Tibial nerve (tissue), 4 donors: ENCODE data around the gene SIT1.

Source experiments
- CTCF ChIP-seq, 5 experiments: fragments of 200-600 bp in 3 of 5; fragments of 450-650 bp in 2 of 5; sonication (generic) in 3 of 5; IDR thresholded peaks; one replicate each; pipeline ENCODE4 v1.5.1; 2016 to 2019; ENCODE audit warnings: antibody characterized with exemption in 5 of 5, mild to moderate bottlenecking in 3 of 5, moderate library complexity in 2 of 5
- EP300 ChIP-seq, 2 donors: sonication (generic); formaldehyde crosslinking; IDR thresholded peaks; one replicate each; pipeline ENCODE4 v1.6.1; 2017; ENCODE audit warnings: antibody characterized with exemption in 2 of 2, mild to moderate bottlenecking in 1 of 2
- POLR2A ChIP-seq, 2 donors: fragments of 450-650 bp; IDR thresholded peaks; one replicate each; pipeline ENCODE4 v1.6.1; 2017; ENCODE audit warnings: antibody characterized with exemption in 2 of 2, mild to moderate bottlenecking in 2 of 2, moderate library complexity in 2 of 2

DNA sequence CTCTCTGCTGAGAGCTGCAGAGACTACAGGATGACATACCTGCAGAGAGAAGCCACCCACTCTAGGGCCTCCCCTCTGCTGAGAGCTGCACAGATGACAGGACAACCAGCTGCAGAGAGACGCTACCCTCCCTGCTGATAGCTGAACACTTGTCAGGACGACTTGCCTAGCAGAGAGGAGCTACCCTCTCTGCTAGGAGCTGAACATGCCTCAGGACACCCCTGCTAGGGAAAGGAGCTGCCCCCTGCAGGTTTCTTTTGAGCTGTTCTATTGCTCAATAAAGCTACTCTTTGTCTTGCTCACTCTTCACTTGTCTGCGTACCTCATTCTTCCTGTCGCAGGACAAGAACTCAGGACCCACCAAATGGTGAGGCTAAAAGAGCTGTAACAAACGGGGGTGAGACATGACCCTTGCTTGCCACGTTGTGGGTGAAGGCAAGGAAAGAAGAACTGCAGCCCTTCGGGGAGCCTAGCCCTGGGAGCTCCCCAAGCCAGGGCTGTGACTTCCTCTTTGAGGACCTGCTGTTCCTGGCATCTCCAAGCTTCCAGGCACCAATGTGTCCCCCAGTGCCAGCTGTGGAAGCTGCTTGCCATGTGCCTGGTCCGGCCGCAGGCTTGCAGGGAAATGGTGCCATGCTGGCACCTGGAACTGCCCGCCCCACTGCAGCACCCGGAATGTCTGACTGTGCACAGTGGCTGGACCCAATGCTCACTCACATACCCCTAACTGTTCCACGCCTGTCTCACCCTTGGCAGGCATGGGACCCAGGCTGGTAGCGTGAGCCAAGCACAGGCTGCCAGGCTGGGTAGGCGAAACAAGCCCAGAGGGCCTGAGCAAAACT lies 50.7 kb downstream of the SIT1 start:
- no peak for TF ChIP-seq POLR2A (IDR thresholded peaks at IDR 0.05)
- no peak for TF ChIP-seq CTCF (IDR thresholded peaks at IDR 0.05)
- no peak for TF ChIP-seq EP300 (IDR thresholded peaks at IDR 0.05)
